OCI-M2 (cell line): ENCODE data around the gene IGSF21.

ENCODE experiments used
- DNase-seq: peaks from one replicate; lab custom pipeline; 2025; ENCODE audit not compliant: unreplicated experiment; lab: John Stamatoyannopoulos, UW

IGSF21 gene

DNA sequence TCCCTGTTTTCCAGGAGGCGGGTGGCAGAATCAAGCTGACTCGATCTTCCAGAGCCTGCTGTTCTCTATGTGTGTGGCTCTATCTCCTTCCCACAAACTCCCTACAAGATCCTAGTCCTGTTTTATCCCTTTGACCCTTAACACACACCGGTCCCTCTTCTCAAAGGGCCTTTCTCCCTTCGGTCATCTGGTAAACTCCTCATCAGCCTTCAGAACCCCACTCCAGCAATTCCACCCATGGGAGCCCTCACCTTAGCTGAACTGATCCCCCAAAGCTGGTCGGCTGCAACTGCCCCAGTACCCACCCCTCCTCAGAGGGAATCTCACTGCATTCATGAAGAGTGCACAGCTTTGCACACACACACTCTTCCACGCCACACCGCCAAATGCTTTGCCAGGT is 184.9 kb downstream of the IGSF21 start:
- no peak for DNase-seq

DNA sequence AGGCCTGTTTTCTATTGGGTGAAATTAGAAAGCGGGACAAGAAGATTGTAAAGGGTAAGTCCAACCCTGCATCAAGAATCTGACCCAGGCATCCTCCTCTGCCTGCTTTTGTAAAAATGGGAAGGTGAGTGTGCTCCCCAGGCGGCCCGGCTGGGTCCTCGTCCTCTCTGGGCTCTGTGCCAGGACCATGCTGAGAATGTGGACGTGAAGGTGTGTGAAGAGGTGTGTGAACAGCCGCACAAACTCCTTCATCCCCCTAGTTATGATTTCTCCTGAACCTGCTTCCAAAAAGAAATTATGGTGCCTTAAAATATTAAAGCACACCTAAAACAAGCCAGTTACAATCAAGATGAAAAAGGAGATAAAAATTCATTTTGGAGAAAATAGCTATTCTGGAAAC is 185.7 kb downstream of the IGSF21 start:
- DNase-seq = no peak

DNA sequence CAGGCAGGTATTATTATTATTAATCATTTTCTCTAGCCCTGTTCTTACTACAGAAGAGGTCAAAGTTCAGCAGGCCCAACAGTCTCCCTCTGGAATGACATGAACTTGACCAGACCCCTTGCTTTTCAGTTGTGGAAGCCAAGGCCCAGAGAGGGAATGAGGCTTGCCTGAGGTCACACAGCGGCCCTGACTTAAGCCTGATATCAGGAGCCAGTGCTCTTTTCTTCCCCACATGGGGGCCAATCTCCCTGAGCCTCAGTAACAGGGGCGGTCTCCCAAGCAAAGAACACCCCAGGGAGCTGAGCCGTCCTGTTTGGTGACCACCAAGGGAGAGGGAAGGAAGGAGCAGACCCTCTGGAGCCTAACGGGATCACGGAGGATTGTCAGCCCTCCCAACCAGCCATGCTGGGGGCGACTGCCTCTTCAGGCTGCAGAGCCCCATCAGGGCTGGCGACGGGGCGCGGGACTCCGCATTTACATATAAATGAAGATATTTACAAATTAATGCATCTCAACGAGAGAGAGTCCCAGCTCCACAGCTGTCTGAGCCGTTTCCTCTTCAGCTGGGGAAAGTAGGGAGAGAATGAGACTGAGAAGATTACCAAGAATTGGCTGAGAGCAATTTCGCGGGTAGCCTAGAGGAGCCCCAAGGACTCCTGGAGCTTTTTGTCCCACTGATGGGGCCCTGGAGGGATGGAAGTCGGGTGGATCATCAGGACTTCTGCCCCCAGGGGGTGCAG is 187.0 kb downstream of the IGSF21 start:
- no peak for DNase-seq

DNA sequence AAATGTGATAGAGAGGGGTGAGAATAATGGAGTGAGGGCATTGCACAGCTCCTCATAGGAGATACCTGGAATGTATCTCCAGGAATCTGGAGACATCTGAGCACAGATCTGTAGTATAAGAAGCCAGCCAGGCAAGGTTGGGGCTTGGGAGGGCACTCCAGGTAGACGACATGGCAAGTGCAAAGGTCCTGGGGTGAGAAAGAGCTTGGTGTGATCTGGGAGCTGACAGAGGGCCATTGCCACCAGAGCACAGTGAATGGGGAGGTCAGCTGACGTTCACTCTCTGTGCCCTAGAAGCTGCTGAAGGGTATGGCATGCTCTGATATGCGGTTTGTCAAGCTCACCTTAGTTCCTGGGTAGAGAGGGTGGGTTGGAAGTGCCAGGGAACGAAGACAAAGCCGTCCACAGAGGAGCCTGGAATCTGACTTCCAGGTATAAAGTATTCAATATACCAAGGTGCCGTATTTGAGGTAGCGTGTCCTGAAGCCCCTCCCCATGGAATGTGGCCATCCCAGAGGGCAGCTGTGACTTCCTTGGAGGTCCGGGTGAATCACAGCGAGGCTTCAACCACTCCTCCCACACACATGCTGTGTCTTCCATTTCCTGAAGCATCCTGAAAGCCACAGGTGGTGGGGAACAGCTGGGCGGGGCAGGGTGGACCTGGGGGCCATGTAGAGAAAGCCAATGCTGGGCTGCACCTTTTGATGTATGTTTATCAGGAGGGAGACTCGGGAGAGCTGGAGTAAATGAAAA is 190.5 kb downstream of the IGSF21 start:
- DNase-seq = no peak

DNA sequence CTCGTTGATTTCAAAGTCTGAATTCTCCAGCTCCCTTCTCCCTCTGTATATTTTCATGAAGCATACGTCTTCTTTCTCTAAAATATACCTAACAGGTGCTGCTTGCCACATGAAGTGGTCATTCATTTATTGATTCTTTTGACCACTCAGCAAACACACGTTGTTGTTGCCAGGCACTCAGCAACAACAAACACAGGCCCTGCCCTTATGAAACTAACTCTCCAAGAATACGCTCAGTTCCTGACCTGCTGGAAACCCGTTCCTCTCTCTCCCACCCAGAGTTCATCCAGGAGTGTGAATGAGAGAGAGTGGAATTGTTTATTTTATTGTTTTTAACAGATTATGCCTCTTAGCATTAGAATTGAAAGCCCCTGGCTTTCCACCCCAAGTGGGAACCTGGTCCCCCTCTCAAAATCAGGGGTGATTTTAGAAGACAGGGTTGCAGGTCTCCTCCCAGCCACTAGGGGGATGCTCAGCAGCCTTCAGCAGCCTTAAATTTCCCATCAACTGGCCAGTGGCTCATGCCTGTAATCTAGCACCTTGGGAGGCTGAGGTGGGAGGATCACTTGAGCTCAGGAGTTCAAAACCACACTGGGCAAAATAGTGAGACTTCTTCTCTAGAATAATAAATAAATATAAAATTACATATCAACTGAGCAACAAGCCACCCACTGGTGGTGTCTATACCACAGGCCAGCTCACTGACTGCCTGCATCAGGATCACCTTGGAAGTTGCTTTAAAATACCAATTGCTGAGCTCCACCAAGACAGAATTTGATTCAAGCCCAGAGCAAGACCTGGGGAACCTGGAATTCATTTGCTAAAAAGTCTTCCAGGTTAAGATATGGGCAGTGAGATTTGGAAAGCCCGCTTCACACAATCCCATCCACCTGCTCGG is 192.1 kb downstream of the IGSF21 start:
- no peak for DNase-seq

DNA sequence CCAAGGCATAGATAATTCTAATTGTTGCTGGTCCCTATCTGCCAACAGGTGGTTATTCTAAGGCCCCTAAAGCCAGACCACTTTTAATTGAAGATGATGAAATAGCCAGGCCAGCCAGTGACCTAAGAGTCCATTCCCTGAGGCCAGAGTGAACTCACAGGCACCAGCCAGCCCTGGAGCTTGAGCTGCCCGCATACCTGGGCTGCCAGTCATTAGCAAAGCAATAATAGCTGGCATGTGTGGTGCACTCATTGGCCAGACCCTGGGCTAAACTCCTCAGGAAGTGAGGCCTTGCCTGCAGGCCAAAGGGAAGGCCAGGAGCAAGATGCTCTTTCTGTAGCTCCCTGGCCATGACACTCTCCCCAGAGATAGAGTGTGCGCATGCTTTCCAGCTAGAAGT is 192.8 kb downstream of the IGSF21 start:
- no peak for DNase-seq

DNA sequence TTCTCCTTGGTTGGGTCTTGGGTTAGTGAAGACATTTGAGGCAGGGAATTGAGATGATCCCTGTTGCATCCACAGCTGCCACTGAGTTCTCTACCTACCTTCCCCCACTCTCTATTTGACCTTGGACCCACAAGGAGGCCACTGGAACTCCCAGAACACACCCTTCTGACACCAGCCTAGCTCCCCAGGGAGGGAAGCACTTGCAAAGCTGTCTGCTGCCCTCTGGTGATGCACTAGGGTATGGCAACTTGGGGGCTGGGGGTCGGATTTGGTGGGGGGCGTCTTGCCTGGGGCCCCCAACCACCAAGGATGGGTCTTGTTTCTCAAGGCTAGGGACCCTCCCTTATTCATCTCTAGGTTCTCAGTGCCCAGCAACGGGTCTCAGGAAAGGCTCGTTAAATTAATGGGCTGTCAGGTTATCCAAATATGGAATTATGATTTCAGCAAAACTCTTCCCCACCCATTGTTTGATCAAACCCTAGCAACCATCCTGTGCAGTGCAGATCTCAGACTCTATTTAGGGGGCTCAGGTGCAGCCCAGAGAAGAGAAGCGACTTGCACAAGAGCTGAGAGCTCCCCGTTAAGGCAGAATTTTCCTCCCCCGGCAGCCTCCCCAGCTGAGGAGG is 195.3 kb downstream of the IGSF21 start:
- no peak for DNase-seq

DNA sequence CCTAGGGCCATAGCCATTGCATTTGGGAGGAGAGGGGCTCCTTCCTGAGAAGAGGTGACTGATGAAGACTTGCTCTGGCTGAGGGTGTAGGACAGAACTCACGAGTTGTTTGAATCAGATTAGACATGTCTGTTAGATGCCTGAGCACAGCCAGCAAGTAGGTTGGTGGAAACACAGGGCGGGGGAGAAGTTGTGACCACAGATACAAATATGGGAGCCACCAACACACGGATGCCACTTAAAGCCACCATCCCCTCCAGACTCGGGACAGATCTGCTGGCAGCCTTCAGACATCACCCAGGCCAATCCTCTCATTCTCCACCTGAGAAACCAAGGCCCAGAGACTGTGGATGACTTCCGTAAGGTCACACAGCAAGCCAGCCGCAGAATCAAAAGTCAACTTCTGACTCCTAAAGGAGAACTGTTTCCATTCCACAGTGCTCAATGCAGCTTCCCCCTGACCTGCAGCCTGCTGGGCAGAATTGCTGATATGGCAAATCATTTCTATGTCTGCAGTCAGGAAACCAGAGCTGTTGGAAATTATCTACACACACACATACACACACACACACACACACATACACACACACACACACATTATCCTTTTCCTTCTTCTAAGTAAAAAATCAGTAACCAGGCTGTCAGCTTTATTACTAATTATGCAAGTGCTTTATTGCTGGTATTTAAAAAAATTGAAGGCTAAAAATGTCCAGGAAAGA is 196.7 kb downstream of the IGSF21 start:
- DNase-seq = no peak

DNA sequence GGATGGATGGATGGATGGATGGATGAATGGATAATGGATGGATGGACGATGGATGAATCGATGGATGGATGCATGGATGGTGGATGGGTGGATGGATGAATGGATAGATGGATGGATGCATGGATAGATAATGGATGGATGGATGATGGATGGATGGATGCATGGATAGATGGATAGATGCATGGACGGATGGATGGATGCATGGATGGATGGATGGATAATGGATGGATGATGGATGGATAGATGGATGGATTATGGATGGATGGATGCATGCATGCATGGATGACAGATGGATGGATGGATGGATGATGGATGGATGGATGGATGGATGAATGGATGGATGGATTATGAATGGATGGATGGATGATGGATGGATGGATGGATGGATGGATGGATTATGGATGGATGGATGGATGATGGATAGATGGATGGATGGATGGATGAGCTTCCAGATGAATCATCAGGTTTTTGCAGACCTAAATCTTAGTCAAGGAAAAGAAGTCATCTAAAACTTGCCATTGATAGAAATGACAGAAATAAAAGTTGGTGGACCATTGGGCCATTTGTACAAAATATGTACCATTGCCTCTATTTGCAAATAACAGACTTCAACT is 197.7 kb downstream of the IGSF21 start:
- DNase-seq = no peak

DNA sequence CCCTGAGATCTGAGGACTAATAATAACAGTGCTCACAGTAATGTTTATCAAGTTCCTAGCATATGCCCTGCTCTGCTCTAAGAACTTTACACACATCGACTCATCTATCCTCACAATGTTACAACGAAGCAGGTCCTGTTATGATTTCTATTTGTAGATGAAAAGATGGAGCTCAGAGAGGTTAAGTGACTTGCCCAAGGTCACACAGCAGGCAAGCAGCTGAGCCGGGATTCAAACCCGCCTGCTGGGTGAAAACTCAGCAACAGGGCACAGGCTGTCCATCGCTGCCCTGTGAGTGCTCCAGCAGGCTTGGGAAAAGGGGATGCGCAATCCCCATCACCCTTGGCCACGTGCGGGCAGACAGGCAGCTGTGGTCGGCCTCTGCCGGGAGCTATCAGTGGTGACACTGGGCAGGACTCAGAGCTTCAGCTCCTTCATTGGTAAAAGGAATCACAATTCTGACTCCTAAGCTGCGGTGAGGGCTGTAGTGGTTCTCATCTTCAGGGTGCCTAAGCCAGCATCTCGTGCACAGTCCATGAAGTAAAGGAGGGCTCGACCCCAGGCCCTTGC is 199.8 kb downstream of the IGSF21 start:
- DNase-seq = no peak

DNA sequence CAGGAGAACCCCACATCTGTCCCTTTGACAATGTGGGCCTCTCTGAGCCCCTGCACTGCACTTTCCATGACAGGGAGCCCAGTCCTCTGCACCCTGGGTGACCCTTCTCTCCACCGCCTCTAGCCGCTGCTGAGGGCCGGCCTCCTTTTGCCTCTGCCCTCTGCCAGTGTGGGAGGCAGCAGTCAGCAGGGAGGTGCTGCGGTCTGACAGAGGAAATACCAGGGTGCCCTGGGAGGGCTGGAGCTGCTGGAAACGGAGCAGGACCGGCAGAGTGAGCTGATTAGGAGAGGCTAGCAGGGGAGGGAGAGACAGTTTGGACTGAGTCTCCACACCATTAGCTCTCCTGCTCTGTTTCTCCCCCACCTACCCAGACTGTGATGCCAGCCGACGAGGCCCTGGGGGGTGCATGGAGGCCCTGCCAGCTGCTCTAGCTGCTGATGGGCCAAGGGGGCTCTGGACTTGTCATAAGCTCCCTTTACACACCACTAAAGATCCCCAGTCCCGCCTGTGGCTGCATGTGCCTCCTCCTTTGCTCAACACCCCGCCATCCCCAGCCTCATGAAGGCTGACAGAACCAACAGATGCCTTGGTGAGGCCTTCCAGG is 202.1 kb downstream of the IGSF21 start:
- DNase-seq = no peak

DNA sequence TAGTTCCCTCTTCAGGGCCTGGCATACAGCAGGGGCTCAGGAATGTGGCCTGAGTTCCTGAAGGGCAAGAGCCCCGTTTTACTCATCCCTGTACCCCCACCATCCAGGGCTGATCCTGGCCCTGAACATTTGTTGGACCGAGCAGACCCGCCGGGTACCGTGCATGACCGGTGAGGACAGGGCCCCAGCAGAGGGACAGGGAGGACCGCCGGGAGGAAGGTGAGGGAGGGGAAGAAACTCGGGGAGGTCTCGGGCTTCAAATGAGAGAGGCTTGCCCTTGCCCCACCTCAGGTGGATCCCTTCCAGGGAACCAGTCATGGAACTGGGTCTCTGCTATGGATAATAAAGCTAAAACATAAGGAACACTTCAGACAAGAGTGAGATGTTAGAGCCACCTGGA is 205.4 kb downstream of the IGSF21 start:
- DNase-seq = no peak

DNA sequence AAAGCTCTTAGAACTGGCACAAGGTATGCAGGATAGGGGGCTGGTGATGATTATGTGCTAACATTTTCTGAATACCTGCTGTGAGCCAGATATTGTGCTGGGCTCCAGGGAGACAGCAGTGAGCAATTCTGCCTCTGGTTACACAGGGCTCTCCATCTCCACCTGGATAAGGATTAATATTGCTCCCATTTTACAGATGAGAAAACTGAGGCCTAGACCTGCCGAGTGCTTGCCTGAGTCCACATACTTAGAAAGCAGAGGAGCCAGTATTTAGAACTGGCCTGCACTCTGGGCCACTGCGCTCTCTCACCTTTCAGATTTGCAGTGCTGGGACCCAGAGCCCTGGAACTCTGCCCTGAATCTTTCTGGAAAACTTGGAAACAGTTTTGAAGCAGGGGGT is 205.9 kb downstream of the IGSF21 start:
- no peak for DNase-seq

DNA sequence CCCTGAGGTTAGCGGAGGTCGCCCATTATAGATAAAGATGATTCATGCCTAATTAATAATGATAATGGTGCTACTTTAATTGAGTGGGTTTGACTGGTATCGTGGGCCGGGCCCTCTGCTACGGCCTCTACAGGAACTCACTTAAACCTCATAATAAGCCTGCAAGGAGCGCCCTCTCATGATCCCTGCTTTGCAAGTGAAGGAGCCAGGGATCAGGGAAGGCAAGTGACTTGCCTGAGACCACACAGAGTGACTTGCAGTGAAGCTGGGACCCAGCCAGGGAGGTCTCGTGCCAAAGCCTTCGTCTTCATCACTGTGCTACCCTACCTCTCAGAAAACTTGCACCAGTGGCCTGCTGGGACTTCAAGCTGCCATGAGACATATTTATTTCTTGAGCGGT is 206.8 kb downstream of the IGSF21 start:
- no peak for DNase-seq

DNA sequence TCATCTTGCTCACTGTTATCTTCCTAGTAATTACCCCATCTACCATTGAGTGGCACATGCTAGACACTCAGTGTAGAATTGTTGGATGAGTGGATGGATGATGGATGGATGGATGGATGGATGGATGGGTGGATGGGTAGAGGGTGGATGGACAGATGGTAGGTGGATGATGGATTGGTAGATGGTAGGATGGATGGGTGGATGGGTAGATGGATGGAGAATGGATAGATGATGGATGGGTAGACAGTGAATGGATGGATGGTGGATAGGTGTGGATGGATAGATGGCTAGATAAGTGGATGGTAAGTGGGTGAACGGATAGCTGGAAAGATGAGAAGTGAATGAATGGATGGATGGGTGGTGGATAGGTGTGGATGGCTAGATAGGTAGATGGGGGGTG is 207.9 kb downstream of the IGSF21 start:
- no peak for DNase-seq

DNA sequence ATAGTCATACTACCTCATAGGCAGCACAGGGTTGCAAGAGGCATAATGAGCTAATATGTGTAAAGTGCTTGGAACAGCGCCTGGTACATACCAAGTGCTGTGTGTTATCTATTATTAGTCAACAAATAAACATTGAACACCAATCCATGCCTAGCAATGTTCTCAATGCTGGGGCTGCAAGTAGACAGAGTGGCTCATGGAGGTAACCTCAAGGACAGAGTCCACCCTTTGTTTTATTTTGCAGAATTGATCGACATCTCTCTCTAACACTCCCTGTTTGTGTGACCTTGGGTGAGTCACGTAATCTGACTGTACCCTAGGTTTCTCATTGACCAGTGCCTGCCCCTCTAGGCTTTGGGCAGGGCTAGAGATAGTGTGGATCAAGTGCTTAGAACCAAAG is 209.2 kb downstream of the IGSF21 start:
- DNase-seq = no peak

DNA sequence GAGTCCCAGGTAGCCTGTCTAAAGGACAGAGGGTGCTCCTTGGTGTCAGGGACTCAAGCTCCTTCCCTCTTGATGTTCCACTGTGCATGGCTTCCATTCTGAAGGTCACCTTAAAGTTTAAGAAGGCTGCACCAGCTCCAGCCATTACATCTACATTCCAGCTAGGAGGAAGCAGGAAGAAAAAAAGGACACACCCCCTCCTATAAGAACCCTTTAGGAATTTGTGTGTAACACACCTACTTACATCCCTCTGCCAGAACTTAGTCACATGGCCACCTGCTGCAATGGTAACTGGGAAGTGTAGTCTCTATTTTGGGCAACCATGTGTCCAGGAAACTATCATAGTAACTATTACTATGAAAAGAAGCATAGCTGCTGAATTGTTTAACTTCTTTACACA is 211.5 kb downstream of the IGSF21 start:
- no peak for DNase-seq

DNA sequence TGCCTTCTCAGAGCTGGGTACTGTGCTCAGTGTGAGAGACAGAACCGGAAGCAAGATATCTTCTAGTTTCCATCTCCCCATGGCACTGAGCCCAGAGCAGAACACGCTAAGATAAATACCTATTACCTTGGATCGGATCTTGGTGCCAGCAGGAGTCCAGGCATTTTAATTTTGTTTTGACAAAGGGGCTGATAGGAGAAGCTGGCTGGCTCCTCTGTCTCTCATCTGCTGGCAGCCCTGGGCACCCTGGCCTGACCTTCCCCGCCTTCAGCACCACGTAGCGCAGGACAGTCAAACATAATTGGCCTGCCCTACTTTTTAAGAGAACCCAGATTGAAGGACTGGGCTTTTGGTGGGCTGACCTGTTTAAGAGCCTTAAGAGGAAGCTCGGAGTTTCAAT is 212.5 kb downstream of the IGSF21 start:
- no peak for DNase-seq

DNA sequence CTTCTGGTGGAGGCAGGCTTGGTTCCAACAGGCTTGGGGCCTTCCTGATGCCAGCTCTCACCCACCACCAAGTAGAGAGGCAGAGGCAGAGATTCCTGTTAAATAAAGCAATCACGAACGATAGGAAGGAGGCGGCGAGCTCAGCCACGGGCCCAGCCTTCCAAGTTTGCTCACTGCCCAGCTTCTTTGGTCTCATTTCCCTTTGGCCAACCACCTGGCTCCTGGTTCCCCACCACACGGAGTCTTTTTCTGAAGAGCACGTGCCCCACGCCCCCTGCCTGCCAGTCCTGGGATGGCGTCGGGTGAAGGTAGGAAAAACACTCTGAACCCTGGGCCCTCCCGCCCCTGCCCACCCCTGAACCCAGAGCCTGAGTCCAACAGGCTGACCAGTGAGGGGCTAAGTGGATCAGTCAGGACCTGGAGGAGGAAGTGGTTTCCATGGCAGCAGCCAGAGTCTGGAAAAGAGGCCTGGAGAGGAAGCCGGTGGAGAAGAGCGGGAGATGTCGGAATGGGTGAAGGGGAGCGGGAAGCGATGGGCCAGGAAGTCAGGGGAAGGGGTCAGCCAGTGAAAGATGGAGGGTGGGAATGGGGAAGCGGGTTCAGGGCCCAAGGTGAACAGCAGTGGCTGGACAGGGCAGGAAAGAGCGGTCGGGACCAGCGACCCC is 214.9 kb downstream of the IGSF21 start:
- no peak for DNase-seq
